Colonic mucosa (tissue), 4 donors: ENCODE results near the gene MGMT. TPM values are rescaled to one million over a fixed set of nuclear protein-coding genes. Genes with fewer than 3 reads are reported as not detected.

Source experiments
- DNase-seq: peaks from one replicate; pipeline ENCODE4 v3.0.0-alpha.2; 2020
- H3K27ac ChIP-seq: fragments of 200-600 bp; one replicate; pipeline ENCODE4 v1.8.0; 2021
- H3K27me3 ChIP-seq: fragments of 200-600 bp; one replicate; pipeline ENCODE4 v1.8.0; 2021
- H3K36me3 ChIP-seq: fragments of 200-600 bp; one replicate; pipeline ENCODE4 v1.8.0; 2021
- H3K4me1 ChIP-seq: fragments of 200-600 bp; one replicate; pipeline ENCODE4 v1.8.0; 2021; ENCODE audit warnings: mild to moderate bottlenecking
- H3K4me3 ChIP-seq: fragments of 200-600 bp; one replicate; pipeline ENCODE4 v1.8.0; 2021
- H3K9ac ChIP-seq, 2 donors: one replicate each; pipeline ENCODE4 v1.7.0; 2013; ENCODE audit warnings: control low read depth in 2 of 2, low read depth in 2 of 2, low read length in 2 of 2
- H3K9me3 ChIP-seq: fragments of 200-600 bp; one replicate; pipeline ENCODE4 v1.8.0; 2021
- CTCF ChIP-seq: fragments of 200-600 bp; IDR thresholded peaks from one replicate; pipeline ENCODE4 v1.8.0; 2022; ENCODE audit warnings: antibody characterized with exemption, mild to moderate bottlenecking
- intact Hi-C: fragments of 100-400 bp; cut with DNase I; formaldehyde crosslinking; loops from one replicate; pipeline ENCODE4 v1.14.1; 2022
- total RNA-seq, 2 donors: library from RNA; stranded (reverse); fragmentation: NEBNext Ultra II Directional in 1 of 2; extraction: Animal tissue kit (Norgen Biotek cat#: 25700) in 1 of 2; gene quantifications; one replicate each; pipeline ENCODE4 v1.2.1, GENCODE V29; 2021
- donor health status: healthy.
- donor health status: DM: no; HTN: no; CAD: no.
- donor health status: DM: no; HTN: no; CAD: no.

Gene MGMT
- total RNA-seq, 2 donors from 2014 or later: 17.5 to 18.2 TPM

- Histone ChIP-seq H3K27ac (no peak overlapping the region), H3K9ac (no peak overlapping the region), H3K4me3 (no peak overlapping the region), H3K27me3 (no peaks in the 10 kb centered on the region), H3K9me3 (no peaks in the 10 kb centered on the region), H3K4me1 (no peaks in the 10 kb centered on the region), H3K36me3 (no peaks in the 10 kb centered on the region)
- DNase-seq: peak; percentile 7
- intact Hi-C loops: no loop called here
- TF ChIP-seq CTCF: no peak
Measured at GRCh38 chr10:129771576-129771975, 304.5 kb downstream of the MGMT start.

GRCh38 chr10:129771991-129772431, 305.0 kb downstream of the MGMT start:
- Histone ChIP-seq H3K36me3 (no peaks in the 10 kb centered on the region), H3K4me3 (no peak overlapping the region), H3K27me3 (no peaks in the 10 kb centered on the region), H3K27ac (no peak overlapping the region), H3K9ac (no peak overlapping the region), H3K9me3 (no peaks in the 10 kb centered on the region), H3K4me1 (no peaks in the 10 kb centered on the region)
- TF ChIP-seq CTCF: no peak
- no peak for DNase-seq
- intact Hi-C loops: no loop called here

- H3K27ac ChIP-seq: no peak overlapping the region
- no peak overlapping the region for H3K9ac ChIP-seq
- no peaks in the 10 kb centered on the region for H3K4me1 ChIP-seq
- H3K4me3 ChIP-seq: no peak overlapping the region
- intact Hi-C loops: no loop called here
- DNase-seq: no peak
- no peaks in the 10 kb centered on the region for H3K27me3 ChIP-seq
- no peaks in the 10 kb centered on the region for H3K36me3 ChIP-seq
- no peak for TF ChIP-seq CTCF
- no peaks in the 10 kb centered on the region for H3K9me3 ChIP-seq
Measured at GRCh38 chr10:129772468-129773358, 305.7 kb downstream of the MGMT start.

GRCh38 chr10:129773359-129773990, 306.4 kb downstream of the MGMT start:
- Histone ChIP-seq H3K36me3 (no peaks in the 10 kb centered on the region), H3K4me1 (no peaks in the 10 kb centered on the region), H3K4me3 (no peak overlapping the region), H3K27me3 (no peaks in the 10 kb centered on the region), H3K9ac (no peak overlapping the region), H3K9me3 (no peaks in the 10 kb centered on the region), H3K27ac (no peak overlapping the region)
- TF ChIP-seq CTCF: no peak
- no peak for DNase-seq
- intact Hi-C loops: no loop called here

- intact Hi-C loops: no loop called here
Measured at GRCh38 chr10:129774082-129774735, 307.2 kb downstream of the MGMT start.

More at GRCh38 chr10:129774082-129774735, 307.2 kb downstream of the MGMT start:
- no peak for TF ChIP-seq CTCF
- Histone ChIP-seq H3K4me3 (no peak overlapping the region), H3K27ac (no peak overlapping the region), H3K9me3 (no peaks in the 10 kb centered on the region), H3K9ac (no peak overlapping the region), H3K27me3 (no peaks in the 10 kb centered on the region), H3K36me3 (no peaks in the 10 kb centered on the region), H3K4me1 (no peaks in the 10 kb centered on the region)
- no peak for DNase-seq
